Superior temporal gyrus (tissue), 1 donor: ENCODE data around the gene NLK.
A peak's percentile ranks its signal among the peaks of the same experiment; 100 is the strongest.

Source experiments
- DNase-seq: peaks from one replicate; pipeline ENCODE4 v3.0.0-alpha.2; 2016; ENCODE audit errors: extremely low spot score

NLK gene

DNA sequence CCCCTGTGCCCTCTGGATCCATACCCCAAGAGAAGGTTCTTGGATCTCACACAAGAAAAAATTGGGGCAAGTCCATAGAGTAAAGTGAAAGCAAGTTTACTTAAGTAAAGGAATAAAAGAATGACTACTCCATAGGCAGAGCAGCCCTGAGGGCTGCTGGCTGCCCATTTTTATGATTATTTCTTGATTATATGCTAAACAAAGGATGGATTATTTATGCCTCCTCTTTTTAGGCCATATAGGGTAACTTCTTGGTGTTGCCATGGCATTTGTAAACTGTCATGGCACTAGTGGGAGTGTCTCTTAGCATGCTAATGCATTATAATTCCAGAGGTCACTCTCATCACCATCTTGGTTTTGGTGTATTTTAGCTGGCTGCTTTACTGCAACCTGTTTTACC, 70.8 kb downstream of the NLK start:
- no peak for DNase-seq

DNA sequence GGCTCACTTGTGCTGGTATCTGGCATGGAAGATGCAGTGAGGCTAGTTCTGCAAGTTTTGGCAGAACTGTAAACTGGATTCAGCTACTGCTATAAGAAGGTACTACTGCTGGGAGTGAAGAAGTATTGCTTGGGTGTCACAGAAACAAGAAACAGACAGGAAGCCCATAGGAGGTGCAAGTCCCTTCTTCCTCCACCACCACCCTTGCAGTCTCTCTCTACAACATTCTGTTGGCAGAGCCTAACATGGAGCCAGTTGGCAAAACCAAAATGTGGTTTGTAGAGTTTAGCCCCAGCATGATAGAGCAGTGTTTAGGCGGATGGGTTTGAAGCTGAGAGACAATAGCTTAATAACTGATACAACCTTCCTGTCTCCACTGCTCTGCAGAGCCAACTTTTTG, 72.6 kb downstream of the NLK start:
- DNase-seq = no peak

DNA sequence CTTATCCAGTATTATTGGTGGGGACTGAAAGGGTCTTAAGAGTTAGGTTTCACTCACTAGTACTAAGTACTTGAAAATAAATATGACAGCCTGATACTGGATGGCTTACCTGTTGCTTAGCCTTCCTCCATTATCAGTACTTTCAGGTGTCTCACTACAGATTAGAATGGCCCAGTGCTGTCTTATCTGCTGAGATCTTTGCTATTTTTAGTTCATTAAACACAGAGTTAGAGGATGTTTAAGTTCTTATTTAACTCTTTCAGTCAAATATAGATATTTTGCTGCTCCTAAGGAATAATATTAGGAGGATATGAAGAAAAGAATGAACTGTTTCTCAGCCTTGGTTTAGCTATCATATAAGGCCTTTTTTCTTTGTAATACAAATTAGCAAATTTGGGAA, 74.8 kb downstream of the NLK start:
- DNase-seq = no peak

DNA sequence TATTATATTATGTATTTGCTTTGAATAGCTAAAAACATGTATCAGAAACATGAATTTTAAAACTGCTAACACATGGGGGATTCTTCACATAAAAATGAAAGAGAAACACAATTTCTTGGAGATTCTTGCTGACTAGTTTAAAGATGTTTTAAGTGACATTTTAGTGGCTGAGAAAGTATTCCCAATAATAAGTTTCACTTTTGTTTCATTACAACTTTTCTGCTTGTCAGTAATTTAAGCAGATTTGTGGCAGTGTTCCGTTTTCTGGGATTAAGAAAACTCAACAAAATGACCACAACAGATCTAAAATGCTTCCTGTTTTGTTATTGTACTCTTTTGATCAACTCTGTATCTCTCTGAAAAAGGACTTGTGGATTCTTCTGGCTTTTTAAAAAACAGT, 75.9 kb downstream of the NLK start:
- DNase-seq = no peak

DNA sequence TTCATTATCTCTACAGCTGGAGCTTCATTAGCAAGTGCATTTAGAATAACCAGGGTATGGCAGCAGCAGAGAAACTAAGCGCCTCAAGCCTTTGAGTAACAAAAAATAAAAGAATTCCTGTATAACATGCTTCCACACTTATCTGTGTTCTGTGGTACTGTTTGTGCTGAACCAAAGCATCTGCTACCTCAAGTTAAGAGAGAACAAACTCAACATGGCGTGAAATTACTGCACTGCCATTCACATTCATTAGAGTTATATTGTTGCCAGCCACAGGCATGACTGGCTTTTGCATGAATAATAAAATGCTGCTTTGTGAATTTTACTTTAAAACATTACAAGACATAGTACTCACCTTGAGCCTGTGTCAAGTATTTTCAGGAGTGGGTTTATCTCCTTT, 76.6 kb downstream of the NLK start:
- no peak for DNase-seq

DNA sequence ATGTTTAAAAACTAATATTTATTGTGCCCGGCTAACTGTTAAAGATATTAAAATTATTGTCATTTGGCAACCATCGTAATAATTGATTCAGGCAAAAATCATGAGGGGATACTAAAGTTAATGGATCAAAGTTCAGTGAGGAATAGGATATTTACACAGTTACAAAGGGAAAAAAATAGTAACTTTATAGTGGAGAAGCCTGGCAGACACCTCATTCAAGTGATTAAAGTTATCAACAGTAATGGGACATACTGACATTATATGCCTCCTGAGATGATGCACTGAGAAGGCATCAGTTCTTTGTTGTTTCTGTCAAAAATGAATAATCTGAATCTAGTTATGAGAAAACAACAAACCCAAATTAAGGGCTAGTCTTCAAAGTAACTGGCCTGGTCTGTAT, 77.1 kb downstream of the NLK start:
- no peak for DNase-seq

DNA sequence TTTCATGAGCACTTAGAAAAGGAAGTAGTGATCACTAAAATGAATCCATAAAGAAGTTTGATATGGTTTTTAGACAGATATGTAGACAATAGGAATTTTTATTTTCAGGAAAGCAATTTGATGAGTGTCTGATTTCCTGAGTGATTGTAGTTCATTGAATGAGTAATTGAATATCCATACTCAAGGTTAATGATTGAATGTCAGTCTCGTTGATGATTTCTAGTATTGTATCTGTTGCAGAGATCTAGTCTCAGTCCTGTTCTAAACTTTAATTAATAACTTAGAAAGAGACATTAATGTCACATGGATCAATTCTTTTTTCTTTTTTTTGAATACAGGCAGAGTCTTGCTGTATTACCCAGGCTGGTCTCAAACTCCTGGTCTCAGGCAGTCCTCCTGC, 78.3 kb downstream of the NLK start:
- no peak for DNase-seq

DNA sequence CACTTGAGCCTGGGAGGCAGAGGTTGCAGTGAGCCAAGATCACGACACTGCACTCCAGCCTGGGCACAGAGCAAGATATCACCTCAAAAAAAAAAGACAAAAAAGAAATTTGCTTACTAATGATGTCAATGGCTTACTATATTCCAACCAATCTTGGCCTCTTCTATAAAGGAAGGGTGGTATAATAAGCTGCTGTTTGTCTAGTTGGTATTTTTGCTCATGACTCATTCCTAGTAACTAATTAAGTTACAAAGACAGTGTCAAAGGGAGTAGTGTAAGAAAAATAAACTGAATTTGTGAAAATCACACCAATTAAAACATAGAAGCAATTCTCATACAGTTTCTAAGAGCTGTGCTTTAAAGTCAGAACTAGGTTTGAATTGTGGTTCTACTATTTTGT, 82.5 kb downstream of the NLK start:
- no peak for DNase-seq

DNA sequence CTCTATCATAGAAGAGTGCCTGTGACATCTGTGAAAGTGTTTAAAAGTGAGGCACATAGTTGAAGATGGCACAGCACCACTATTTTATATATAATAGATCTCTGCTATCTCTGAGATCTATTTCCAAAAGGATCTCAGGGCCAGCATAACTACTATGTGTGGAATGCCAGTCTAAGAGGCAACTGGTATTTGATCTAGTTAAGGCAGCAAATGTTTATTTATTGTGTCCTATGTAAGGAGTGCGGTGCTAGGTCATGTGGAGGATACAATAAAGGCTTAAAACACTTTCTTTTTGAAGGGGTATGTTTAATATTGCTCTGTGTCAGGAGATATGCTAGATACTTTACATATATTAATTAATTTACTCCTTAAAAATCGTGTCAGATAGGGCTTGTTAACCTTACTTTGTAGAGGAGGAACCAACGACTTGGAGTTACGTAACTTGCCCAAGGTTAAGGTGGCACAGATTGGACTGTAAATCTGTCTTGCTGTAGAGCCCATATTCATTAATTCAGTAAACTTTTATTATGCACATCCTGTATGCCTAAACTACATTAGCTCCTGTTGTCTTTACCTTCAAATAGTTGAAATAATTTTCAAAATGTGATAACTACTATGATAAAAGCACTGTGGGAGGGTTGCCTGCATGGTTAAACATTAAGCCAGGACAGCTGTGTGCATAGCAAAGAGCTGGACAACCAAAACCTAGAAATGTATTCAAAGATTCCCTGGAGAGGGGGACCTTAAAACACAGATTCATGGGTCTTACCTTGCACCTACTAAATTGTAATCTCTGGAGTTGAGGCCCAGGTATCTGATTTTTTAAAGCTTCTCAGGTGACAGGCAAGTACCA, 83.3 kb downstream of the NLK start:
- no peak for DNase-seq

DNA sequence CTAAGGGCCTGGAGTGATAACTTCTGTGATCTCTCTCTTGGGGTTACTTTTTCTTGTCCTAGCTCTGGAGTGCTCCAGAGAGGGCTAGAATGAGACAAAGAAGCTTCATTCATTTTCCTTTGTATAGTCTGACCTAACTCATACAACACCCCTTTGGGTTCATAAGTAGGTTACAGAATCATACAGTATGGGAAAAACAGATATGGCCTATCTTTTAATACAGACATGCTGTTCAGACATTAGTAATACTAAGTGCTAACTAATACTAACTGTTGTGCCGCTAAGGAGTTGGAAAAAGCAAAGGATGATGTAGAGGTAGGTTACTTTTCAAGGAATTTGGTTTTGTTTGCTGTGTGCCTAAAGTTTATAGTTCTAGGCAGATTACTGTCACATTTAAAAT, 84.7 kb downstream of the NLK start:
- no peak for DNase-seq

DNA sequence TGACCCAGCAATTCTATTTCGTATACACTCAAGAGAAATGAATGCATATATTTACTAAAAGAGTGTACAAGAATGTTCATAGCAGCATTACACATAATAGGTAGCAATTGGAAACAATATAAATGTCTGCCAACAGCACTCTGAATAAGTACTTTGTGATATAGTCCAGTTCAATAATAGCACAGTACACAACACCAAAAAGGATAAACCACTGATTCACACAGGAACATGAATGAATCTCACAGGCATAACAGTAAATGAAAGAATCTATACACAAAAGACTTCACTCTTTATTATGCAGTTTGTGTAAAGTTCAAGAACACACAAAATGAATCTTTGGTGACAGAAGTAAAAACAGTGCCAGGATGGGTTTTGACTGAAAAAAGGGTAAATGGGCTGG, 86.3 kb downstream of the NLK start:
- no peak for DNase-seq

DNA sequence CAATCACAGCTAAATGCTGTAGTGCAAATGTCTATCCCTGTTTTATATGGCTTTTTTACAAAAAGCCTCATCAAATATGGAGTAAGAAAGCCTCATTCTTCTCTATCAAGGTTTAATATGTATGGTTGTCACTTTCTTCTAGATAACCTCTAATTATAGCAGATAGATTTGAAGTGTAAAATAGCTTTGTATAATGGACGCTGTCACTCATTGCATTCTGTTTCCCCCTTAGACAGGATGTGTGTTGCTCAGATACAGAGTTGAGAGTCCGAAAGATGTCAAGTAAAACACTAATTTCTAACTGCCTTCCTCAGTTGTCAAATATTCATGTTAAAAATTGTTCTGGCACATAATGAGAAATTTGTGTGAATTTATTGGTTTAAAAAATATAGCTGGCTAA, 88.0 kb downstream of the NLK start:
- DNase-seq = no peak

DNA sequence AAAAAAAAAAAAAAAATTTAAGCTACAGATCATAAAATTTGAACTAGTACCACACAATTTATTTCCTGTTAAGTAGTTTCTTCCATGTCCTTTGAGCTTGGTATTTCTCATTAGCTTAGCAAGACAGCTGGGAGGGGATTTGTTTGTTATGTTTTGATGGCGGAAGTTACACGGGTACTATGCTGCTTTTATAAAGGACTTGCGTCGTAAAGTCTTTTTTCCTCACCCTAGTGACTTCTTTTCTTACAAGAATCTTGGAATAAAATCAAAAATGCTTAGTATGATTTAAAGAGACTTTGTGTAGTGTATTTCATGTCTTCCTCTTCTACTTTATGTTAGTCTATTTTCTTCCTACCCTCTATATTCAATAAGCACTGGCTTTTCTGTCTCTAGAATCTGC, 89.1 kb downstream of the NLK start:
- DNase-seq = no peak

DNA sequence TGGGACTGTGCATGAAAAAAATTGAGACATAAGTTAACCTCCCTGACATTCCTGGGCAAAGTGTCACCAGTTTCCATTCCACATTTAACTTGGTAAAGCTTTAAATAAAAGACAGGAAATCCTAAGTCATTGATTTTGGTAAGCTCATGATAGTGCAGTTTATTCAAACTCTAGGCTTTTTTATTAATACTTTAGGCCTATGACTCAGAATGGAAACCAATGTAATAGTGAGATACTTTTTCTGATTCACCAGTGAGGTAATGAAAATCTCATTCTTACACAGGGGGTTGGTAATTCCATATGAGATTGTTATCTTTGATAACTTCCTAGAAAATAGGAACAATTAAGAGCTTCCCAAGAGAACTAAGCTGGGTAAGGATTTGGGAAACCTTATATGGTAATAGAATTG, 91.1 kb downstream of the NLK start:
- no peak for DNase-seq

DNA sequence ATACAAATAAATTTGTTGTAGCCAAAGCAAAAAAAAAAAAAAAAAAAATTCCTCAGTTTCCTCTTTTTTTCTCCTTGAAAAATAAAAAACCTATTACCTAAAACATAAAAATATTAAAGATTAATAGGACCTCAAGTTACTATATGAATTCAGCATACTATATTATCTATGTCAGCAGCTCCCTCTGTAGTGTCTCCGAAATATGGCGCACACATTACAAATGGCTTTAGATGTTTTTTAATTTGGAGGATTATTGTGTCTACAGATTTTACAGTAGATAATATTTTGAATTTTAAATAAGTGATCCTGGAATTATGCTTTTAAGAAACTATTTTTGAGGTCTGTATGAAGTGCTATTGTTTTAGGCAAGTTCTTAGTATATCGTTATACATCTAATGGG, 94.4 kb downstream of the NLK start:
- DNase-seq = no peak

DNA sequence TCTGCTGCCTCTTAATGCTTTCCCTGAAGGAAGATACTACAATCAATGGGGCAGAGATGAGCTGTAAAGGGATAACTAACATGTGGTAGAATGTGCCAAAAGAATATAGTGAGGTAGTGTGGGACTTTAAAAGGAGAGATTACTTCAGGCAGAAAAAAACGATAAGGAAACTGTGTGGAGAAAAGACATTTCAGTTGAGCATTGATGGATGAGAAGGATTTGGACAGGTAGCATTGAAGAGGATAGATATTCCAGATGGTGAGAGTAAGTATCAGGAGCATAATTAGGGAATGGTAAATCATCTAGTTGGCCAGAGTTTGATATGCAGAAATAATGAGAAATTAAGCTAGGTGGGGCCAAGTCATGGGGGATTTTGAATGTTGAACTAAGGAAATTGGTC, 97.3 kb downstream of the NLK start:
- DNase-seq = no peak

DNA sequence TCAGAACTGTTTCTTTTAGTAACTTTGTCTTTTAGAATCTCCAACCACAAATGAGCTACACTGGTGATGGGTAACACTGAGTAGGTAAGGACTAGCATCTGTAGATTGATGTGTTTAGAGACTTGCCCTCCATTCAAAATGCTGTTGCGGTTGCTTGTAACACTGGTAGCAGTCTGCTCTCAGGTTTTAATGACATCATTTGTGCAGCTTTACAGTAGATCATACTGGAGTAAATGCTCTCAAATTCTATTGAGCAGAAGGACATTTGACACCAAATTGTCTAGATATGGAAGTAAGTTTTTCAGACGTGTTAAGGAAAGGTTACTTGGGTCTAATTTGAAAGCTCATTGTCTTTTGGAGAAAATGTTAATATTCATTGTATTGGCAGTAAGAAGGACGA, 98.8 kb downstream of the NLK start:
- peak; percentile 71 for DNase-seq

DNA sequence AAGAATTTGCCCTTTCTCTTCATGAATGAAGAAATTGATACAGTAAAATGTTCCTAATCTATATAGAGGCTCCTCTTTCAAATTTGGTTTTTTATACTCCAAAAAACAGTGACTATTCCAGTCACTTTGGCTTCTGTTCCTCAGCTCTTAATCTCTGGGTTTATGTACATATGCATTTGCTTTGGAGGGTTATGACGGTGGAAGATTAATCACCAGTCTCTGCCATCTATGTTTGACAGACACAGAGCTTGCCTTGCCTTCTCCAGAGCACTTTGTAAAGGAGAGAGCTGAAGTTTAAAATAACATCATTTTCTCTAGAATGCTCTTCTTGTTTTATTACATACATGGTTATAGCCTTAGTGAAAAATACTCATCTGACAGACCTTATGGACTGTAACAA, 99.3 kb downstream of the NLK start:
- no peak for DNase-seq

DNA sequence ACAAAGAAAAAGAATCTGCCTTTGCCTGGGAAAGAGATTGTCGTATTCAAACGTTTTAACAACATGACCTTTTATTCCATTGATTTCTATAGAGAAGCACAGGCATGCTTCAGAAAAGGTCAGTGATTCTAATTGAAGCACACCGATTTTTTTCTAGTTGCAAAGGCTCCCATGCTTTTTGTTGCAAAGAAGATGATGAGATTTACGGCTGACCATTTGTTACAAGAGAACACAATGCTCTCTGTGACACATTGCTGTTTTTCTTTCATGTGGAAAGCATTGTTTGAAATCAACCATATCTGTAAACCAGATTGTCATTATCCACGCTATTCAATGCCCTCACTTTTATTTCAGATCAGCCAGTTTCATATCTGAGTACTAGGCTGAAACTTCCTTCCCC, 99.8 kb downstream of the NLK start:
- DNase-seq = peak; percentile 85

DNA sequence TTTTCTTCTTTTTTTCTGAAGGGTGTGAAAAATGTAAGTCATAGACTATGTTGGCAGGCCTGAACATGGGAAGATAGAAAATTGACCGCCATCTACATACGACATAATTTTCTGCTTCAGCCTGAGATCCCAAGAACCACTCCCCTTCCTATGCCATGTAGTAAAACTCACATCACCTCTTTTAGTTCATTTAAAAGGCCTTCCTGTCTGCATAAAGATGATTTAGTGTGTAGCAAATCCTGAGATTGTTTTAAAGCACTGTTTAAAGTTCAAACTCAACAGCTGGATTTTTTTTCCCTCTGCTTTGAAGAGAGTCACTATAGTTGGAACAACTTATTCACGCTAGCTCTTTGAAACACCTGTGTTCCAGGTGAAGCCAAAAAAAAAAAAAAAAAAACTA, 101.5 kb downstream of the NLK start:
- no peak for DNase-seq

DNA sequence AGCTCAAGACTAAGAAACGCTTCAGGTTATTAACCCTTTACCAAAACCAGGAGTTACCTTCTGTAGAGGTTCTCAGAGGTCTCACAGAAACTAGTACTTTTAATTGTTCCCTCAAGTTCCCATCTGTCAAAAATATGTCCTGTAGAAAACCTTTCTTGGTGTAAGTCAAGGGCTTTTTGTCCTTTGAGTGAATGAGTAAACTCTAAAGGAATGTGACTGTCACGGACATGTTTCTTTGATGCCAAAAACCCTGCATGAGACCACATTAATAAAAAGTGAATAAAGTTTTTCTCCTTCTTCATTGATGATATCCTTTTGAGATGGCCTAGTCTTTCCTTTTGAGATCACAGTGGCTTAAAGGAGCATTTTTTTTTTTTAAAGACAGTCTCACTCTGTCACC, 102.9 kb downstream of the NLK start:
- no peak for DNase-seq

DNA sequence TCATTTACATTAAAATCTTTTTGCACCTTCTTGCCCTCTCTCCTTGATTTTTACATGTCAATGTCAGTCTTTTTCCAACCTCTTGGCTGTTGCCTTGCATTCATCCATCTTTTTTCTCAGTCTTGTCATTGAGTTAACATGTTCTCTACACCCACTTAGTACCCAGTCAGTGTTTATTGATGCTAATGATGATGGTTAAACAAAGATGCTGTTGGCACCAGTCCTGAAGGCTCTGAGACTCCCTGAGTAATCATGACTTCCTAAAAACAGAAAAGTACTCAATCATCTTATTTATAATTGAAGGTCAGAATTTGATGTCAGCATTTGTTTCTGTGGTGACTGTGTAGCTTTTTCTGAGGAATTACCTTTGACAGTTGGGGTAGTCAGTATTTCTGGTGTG, 104.5 kb downstream of the NLK start:
- no peak for DNase-seq

DNA sequence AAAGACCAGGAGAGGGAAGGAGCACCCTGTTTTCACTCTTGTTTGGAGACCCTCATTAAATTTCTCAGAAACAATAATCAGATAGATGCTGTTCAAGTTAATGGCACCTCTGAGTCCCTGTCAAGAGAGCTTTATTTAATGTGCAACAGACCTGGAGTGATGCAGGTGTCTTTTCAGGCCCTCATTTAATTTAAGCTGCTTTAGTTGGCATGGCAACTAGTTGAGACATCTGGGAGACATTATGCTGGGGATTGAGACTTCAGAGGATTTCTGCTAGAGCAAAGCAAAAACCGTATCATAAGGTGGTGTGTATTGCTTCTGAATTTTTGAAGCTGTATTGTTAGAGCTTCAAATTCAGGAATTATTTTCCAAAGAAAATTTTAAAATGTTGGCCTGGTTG, 108.5 kb downstream of the NLK start:
- no peak for DNase-seq

DNA sequence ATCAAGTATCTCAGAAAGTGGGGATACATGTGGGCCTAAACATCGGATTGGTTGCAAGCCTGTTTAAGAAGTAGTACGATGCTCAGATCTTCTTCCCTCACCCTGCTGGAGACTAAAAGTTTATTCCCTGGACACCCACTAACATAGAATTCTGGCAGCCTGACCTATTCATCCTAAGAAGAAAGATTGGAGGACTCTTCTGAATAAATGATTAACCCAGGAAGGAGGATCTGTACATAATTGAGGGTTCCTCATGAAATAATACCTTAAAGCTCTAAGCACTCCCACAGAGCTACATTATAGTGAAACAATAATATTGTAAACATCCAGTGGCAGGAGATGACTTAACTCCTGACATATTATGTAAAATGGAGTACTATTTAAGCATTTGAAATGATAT, 111.7 kb downstream of the NLK start:
- DNase-seq = no peak
